H54 (cell line): ENCODE results near the gene TOX2.

Experiments used
- DNase-seq: peaks from one replicate; pipeline ENCODE4 v3.0.0; 2011; ENCODE audit warnings: low spot score, mixed read lengths; ENCODE audit not compliant: insufficient read length
- FAIRE-seq: peaks from 3 replicates; lab custom pipeline; 2011; peaks lifted over from hg19 to GRCh38; lab: Jason Lieb, UNC
- POLR2A ChIP-seq: IDR thresholded peaks from 2 replicates; pipeline ENCODE4 v1.6.1; 2011; ENCODE audit warnings: low read depth, mild to moderate bottlenecking, low read length

The TOX2 gene

GRCh38 chr20:43938932-43939761 lies 24.5 kb downstream of the TOX2 start:
- peak; percentile 64 for DNase-seq
- FAIRE-seq = no peak

GRCh38 chr20:43939762-43940121 lies 25.1 kb downstream of the TOX2 start:
- DNase-seq (peak; percentile 55), FAIRE-seq (no peak)

More at GRCh38 chr20:43938932-43939761, 24.5 kb downstream of the TOX2 start:
- TF ChIP-seq POLR2A = no peak

GRCh38 chr20:43940518-43941225 lies 26.0 kb downstream of the TOX2 start:
- no peak for TF ChIP-seq POLR2A
- no peak for FAIRE-seq
- no peak for DNase-seq

More at GRCh38 chr20:43939762-43940121, 25.1 kb downstream of the TOX2 start:
- TF ChIP-seq POLR2A = no peak

- no peak for TF ChIP-seq POLR2A
- no peak for FAIRE-seq
- DNase-seq = no peak
Observed at GRCh38 chr20:43941476-43942200, 27.0 kb downstream of the TOX2 start.

GRCh38 chr20:43942201-43942590 lies 27.5 kb downstream of the TOX2 start:
- FAIRE-seq = no peak
- DNase-seq = no peak
- no peak for TF ChIP-seq POLR2A

- FAIRE-seq (no peak), DNase-seq (peak; percentile 57)
- no peak for TF ChIP-seq POLR2A
Observed at GRCh38 chr20:43942667-43943285, 28.1 kb downstream of the TOX2 start.

GRCh38 chr20:43943725-43944124 lies 29.1 kb downstream of the TOX2 start:
- TF ChIP-seq POLR2A = no peak
- FAIRE-seq (no peak), DNase-seq (no peak)

GRCh38 chr20:43944653-43945235 lies 30.1 kb downstream of the TOX2 start:
- FAIRE-seq (no peak), DNase-seq (no peak)
- TF ChIP-seq POLR2A = no peak

- FAIRE-seq (no peak), DNase-seq (no peak)
- no peak for TF ChIP-seq POLR2A
Observed at GRCh38 chr20:43945391-43946205, 30.9 kb downstream of the TOX2 start.

- FAIRE-seq = no peak
- TF ChIP-seq POLR2A = no peak
Observed at GRCh38 chr20:43946206-43946491, 31.5 kb downstream of the TOX2 start.

GRCh38 chr20:43946659-43947315 lies 32.1 kb downstream of the TOX2 start:
- no peak for TF ChIP-seq POLR2A
- no peak for FAIRE-seq
- DNase-seq = no peak

More at GRCh38 chr20:43946206-43946491, 31.5 kb downstream of the TOX2 start:
- no peak for DNase-seq

GRCh38 chr20:43947316-43947710 lies 32.7 kb downstream of the TOX2 start:
- no peak for FAIRE-seq
- no peak for DNase-seq
- no peak for TF ChIP-seq POLR2A

- DNase-seq = no peak
- TF ChIP-seq POLR2A = no peak
- no peak for FAIRE-seq
Observed at GRCh38 chr20:43948455-43948854, 33.8 kb downstream of the TOX2 start.
